Activated T-helper 1 cell treated with anti-CD3 and anti-CD28 coated beads, Interleukin-12 subunit alpha, Interleukin-12 subunit beta, Interleukin-2, Interleukin-4 antibody, amounts not matched to agents 30 ng/mL and 10 ng/mL and 1 ng/mL, durations not matched to agents 14 hours and 24 hours and 36 hours (primary cell): ENCODE measurements around the gene MTA1. TPM values are rescaled to one million over a fixed set of nuclear protein-coding genes. Genes with fewer than 3 reads are reported as not detected.

ENCODE experiments used
- DNase-seq: peaks from one replicate; pipeline ENCODE4 v3.0.0; 2021; ENCODE audit warnings: low spot score
- H3K27ac Mint-ChIP-seq: one replicate; pipeline ENCODE4 v1.8.0; 2021; ENCODE audit warnings: mild to moderate bottlenecking, mixed read lengths
- H3K27me3 Mint-ChIP-seq: one replicate; pipeline ENCODE4 v1.8.0; 2022; ENCODE audit warnings: mild to moderate bottlenecking, moderate library complexity, mixed read lengths; ENCODE audit not compliant: insufficient read depth
- H3K36me3 Mint-ChIP-seq: one replicate; pipeline ENCODE4 v1.8.0; 2021; ENCODE audit warnings: low read depth, mixed read lengths
- H3K4me1 Mint-ChIP-seq: one replicate; pipeline ENCODE4 v1.8.0; 2021; ENCODE audit warnings: low read depth, mixed read lengths
- H3K4me3 Mint-ChIP-seq: one replicate; pipeline ENCODE4 v1.8.0; 2021; ENCODE audit warnings: mild to moderate bottlenecking, moderate library complexity, mixed read lengths
- H3K9me3 Mint-ChIP-seq: one replicate; pipeline ENCODE4 v1.8.0; 2021; ENCODE audit warnings: mixed read lengths
- intact Hi-C: fragments of 100-400 bp; cut with micrococcal nuclease; formaldehyde crosslinking; loops from one replicate; pipeline ENCODE4 v1.15.1; 2024
- total RNA-seq: library from RNA; stranded (reverse); gene quantifications from 2 replicates; pipeline ENCODE4 v1.2.3, GENCODE V29; 2022

The MTA1 gene
- total RNA-seq, 1 donor from 2014 or later: 173 TPM

GRCh38 chr14:105427412-105427811, 7.8 kb downstream of the MTA1 start:
- no peaks in the 10 kb centered on the region for H3K9me3 Mint-ChIP-seq
- H3K36me3 Mint-ChIP-seq: peaks cover 20% of the 10 kb centered on the region
- H3K4me1 Mint-ChIP-seq: no peaks in the 10 kb centered on the region
- intact Hi-C loops: no loop called here
- no peak overlapping the region for H3K27ac Mint-ChIP-seq
- no peak overlapping the region for H3K4me3 Mint-ChIP-seq
- no peaks in the 10 kb centered on the region for H3K27me3 Mint-ChIP-seq
- DNase-seq: no peak

GRCh38 chr14:105427936-105428485, 8.4 kb downstream of the MTA1 start:
- Mint-ChIP-seq H3K9me3 (no peaks in the 10 kb centered on the region), H3K36me3 (peaks cover 15% of the 10 kb centered on the region), H3K27me3 (no peaks in the 10 kb centered on the region), H3K4me1 (no peaks in the 10 kb centered on the region), H3K27ac (no peak overlapping the region), H3K4me3 (no peak overlapping the region)
- intact Hi-C loops: no loop called here
- DNase-seq: no peak

GRCh38 chr14:105430042-105430441, 10.4 kb downstream of the MTA1 start:
- no peak overlapping the region for H3K27ac Mint-ChIP-seq
- H3K4me3 Mint-ChIP-seq: no peak overlapping the region
- intact Hi-C loops: no loop called here
- DNase-seq: no peak
- H3K36me3 Mint-ChIP-seq: peaks cover 15% of the 10 kb centered on the region
- H3K9me3 Mint-ChIP-seq: no peaks in the 10 kb centered on the region
- H3K4me1 Mint-ChIP-seq: no peaks in the 10 kb centered on the region
- H3K27me3 Mint-ChIP-seq: no peaks in the 10 kb centered on the region

- H3K4me3 Mint-ChIP-seq: no peak overlapping the region
- H3K27me3 Mint-ChIP-seq: no peaks in the 10 kb centered on the region
- DNase-seq: no peak
- peaks cover 15% of the 10 kb centered on the region for H3K36me3 Mint-ChIP-seq
- H3K4me1 Mint-ChIP-seq: no peaks in the 10 kb centered on the region
- no peaks in the 10 kb centered on the region for H3K9me3 Mint-ChIP-seq
- intact Hi-C loops: no loop called here
- H3K27ac Mint-ChIP-seq: no peak overlapping the region
Measured at GRCh38 chr14:105430565-105430964, 10.9 kb downstream of the MTA1 start.

- Mint-ChIP-seq H3K9me3 (no peaks in the 10 kb centered on the region), H3K4me3 (no peak overlapping the region), H3K27ac (no peak overlapping the region), H3K27me3 (no peaks in the 10 kb centered on the region), H3K4me1 (no peaks in the 10 kb centered on the region), H3K36me3 (peaks cover 17% of the 10 kb centered on the region)
- no peak for DNase-seq
- intact Hi-C loops: no loop called here
Measured at GRCh38 chr14:105431256-105431655, 11.6 kb downstream of the MTA1 start.

- DNase-seq: no peak
- intact Hi-C loops: no loop called here
- H3K4me3 Mint-ChIP-seq: no peak overlapping the region
Measured at GRCh38 chr14:105432657-105433056, 13.0 kb downstream of the MTA1 start.

GRCh38 chr14:105433161-105433605, 13.6 kb downstream of the MTA1 start:
- H3K4me3 Mint-ChIP-seq: no peak overlapping the region
- no peaks in the 10 kb centered on the region for H3K9me3 Mint-ChIP-seq
- H3K27ac Mint-ChIP-seq: no peak overlapping the region
- intact Hi-C loops: no loop called here
- no peaks in the 10 kb centered on the region for H3K27me3 Mint-ChIP-seq
- H3K4me1 Mint-ChIP-seq: no peaks in the 10 kb centered on the region
- no peak for DNase-seq
- H3K36me3 Mint-ChIP-seq: peaks cover 12% of the 10 kb centered on the region

More at GRCh38 chr14:105432657-105433056, 13.0 kb downstream of the MTA1 start:
- H3K27ac Mint-ChIP-seq: no peak overlapping the region
- H3K9me3 Mint-ChIP-seq: no peaks in the 10 kb centered on the region
- H3K4me1 Mint-ChIP-seq: no peaks in the 10 kb centered on the region
- peaks cover 12% of the 10 kb centered on the region for H3K36me3 Mint-ChIP-seq
- H3K27me3 Mint-ChIP-seq: no peaks in the 10 kb centered on the region

GRCh38 chr14:105436402-105436801, 16.8 kb downstream of the MTA1 start:
- intact Hi-C loops: no loop called here
- Mint-ChIP-seq H3K27ac (no peak overlapping the region), H3K27me3 (no peaks in the 10 kb centered on the region), H3K36me3 (peaks cover 8% of the 10 kb centered on the region), H3K9me3 (no peaks in the 10 kb centered on the region), H3K4me3 (no peak overlapping the region), H3K4me1 (no peaks in the 10 kb centered on the region)
- no peak for DNase-seq

GRCh38 chr14:105436891-105437722, 17.5 kb downstream of the MTA1 start:
- H3K9me3 Mint-ChIP-seq: no peaks in the 10 kb centered on the region

GRCh38 chr14:105437723-105438500, 18.3 kb downstream of the MTA1 start:
- no peaks in the 10 kb centered on the region for H3K4me1 Mint-ChIP-seq

More at GRCh38 chr14:105436891-105437722, 17.5 kb downstream of the MTA1 start:
- no peak for DNase-seq
- H3K4me1 Mint-ChIP-seq: no peaks in the 10 kb centered on the region
- no peaks in the 10 kb centered on the region for H3K27me3 Mint-ChIP-seq
- no peak overlapping the region for H3K4me3 Mint-ChIP-seq
- H3K36me3 Mint-ChIP-seq: peaks cover 12% of the 10 kb centered on the region
- intact Hi-C loops: no loop called here
- H3K27ac Mint-ChIP-seq: no peak overlapping the region

GRCh38 chr14:105439179-105439578, 19.6 kb downstream of the MTA1 start:
- no peaks in the 10 kb centered on the region for H3K27me3 Mint-ChIP-seq
- H3K9me3 Mint-ChIP-seq: no peaks in the 10 kb centered on the region

More at GRCh38 chr14:105437723-105438500, 18.3 kb downstream of the MTA1 start:
- Mint-ChIP-seq H3K27me3 (no peaks in the 10 kb centered on the region), H3K4me3 (no peak overlapping the region), H3K27ac (no peak overlapping the region), H3K9me3 (no peaks in the 10 kb centered on the region), H3K36me3 (peaks cover 14% of the 10 kb centered on the region)
- no peak for DNase-seq
- intact Hi-C loops: no loop called here

GRCh38 chr14:105439710-105440553, 20.3 kb downstream of the MTA1 start:
- Mint-ChIP-seq H3K4me3 (no peak overlapping the region), H3K9me3 (no peaks in the 10 kb centered on the region), H3K4me1 (no peaks in the 10 kb centered on the region), H3K27me3 (no peaks in the 10 kb centered on the region), H3K27ac (no peak overlapping the region), H3K36me3 (peaks cover 13% of the 10 kb centered on the region)
- intact Hi-C loops: no loop called here
- no peak for DNase-seq

More at GRCh38 chr14:105439179-105439578, 19.6 kb downstream of the MTA1 start:
- intact Hi-C loops: no loop called here
- Mint-ChIP-seq H3K4me1 (no peaks in the 10 kb centered on the region), H3K36me3 (peaks cover 14% of the 10 kb centered on the region), H3K4me3 (no peak overlapping the region), H3K27ac (no peak overlapping the region)
- DNase-seq: no peak
